Loucy (cell line): ENCODE results near the gene KIF16B.

Source experiments
- EZH2phosphoT487 ChIP-seq: fragments of 200-600 bp; IDR thresholded peaks from 2 replicates; pipeline ENCODE4 v1.6.1; 2018; ENCODE audit warnings: antibody characterized with exemption, mild to moderate bottlenecking, moderate library complexity, borderline replicate concordance
- TF ChIP-seq, protein P1 (sequence below): fragments of 200-600 bp; sonication (generic); conservative IDR thresholded peaks from 2 replicates; pipeline ENCODE4 v1.5.1; 2014; ENCODE audit warnings: mild to moderate bottlenecking, antibody characterized with exemption, low read length

GRCh38 chr20:16311756-16312155 is 261.5 kb downstream of the KIF16B start:
- TF ChIP-seq, protein P1, sequence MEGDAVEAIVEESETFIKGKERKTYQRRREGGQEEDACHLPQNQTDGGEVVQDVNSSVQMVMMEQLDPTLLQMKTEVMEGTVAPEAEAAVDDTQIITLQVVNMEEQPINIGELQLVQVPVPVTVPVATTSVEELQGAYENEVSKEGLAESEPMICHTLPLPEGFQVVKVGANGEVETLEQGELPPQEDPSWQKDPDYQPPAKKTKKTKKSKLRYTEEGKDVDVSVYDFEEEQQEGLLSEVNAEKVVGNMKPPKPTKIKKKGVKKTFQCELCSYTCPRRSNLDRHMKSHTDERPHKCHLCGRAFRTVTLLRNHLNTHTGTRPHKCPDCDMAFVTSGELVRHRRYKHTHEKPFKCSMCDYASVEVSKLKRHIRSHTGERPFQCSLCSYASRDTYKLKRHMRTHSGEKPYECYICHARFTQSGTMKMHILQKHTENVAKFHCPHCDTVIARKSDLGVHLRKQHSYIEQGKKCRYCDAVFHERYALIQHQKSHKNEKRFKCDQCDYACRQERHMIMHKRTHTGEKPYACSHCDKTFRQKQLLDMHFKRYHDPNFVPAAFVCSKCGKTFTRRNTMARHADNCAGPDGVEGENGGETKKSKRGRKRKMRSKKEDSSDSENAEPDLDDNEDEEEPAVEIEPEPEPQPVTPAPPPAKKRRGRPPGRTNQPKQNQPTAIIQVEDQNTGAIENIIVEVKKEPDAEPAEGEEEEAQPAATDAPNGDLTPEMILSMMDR: no peak
- TF ChIP-seq EZH2phosphoT487: no peak
